HepG2 (cell line): ENCODE measurements around the gene PRPSAP1. TPM values are rescaled to one million over a fixed set of nuclear protein-coding genes. Genes with fewer than 3 reads are reported as not detected.
A peak's percentile ranks its signal among the peaks of the same experiment; 100 is the strongest.

Source experiments
- ATAC-seq: fragments of 200-7000 bp; cut with Tn5 transposase; 3 replicates; pipeline ENCODE4 v1.9.1; 2020; ENCODE audit warnings: mild to moderate bottlenecking, moderate library complexity
- BruUV-seq: library from RNA; stranded (reverse); fragments of 400-500 nt; replicated peaks from 2 replicates; lab custom pipeline; 2021; lab: Mats Ljungman, UMichigan
- CTCF ChIA-PET: fragments of 300-600 bp; formaldehyde crosslinking; extraction: SDS; loops from one replicate; lab custom pipeline; 2021; ENCODE audit warnings: low total read pairs, inconsistent platforms, low intra/inter-chr PET ratio; lab: Yijun Ruan, JAX
- POLR2A ChIA-PET: fragments of 350-600 bp; sonication (Branson Sonifier 250); formaldehyde crosslinking; loops from one replicate; lab custom pipeline; 2020; ENCODE audit warnings: antibody characterized with exemption, inconsistent platforms; lab: Yijun Ruan, JAX
- DNase-seq: peaks from one replicate; pipeline ENCODE4 v3.0.0-alpha.2; 2015; ENCODE audit warnings: low spot score
- FAIRE-seq: peaks from 3 replicates; lab custom pipeline; 2011; peaks lifted over from hg19 to GRCh38; lab: Jason Lieb, UNC
- H2AFZ ChIP-seq: one replicate; pipeline ENCODE4 v1.6.1; 2011; ENCODE audit warnings: low read length, inconsistent platforms
- H3K27ac ChIP-seq: fragments of 300-600 bp; 3 replicates; pipeline ENCODE4 v1.8.0; 2011; ENCODE audit warnings: mixed run types, mild to moderate bottlenecking, mixed read lengths, low read length, inconsistent platforms; ENCODE audit not compliant: insufficient read depth; ENCODE audit errors: extremely low read length
- H3K27me3 ChIP-seq, 2 experiments: fragments of 200-600 bp in 1 of 2; 2 replicates in 1 of 2; 3 replicates in 1 of 2; pipeline versions ENCODE4 v1.6.0 to v1.8.0; 2011; ENCODE audit warnings: low read length in 2 of 2, mild to moderate bottlenecking in 2 of 2, moderate library complexity in 2 of 2, inconsistent platforms in 1 of 2; ENCODE audit not compliant: insufficient read depth in 2 of 2, control insufficient read depth in 1 of 2
- H3K36me3 ChIP-seq, 2 experiments: fragments of 200-600 bp in 1 of 2; replicated peaks in 1 of 2; 2 replicates in 1 of 2; 3 replicates in 1 of 2; pipeline versions ENCODE4 v1.5.1 to v1.8.0; 2011; ENCODE audit warnings: low read length in 2 of 2, inconsistent platforms in 1 of 2; ENCODE audit not compliant: insufficient read depth in 2 of 2, control insufficient read depth in 1 of 2
- H3K4me1 ChIP-seq: 2 replicates; pipeline ENCODE4 v1.5.1; 2012; ENCODE audit warnings: low read length, inconsistent platforms; ENCODE audit not compliant: insufficient read depth
- H3K4me2 ChIP-seq: 2 replicates; pipeline ENCODE4 v1.6.0; 2011; ENCODE audit warnings: low read depth, low read length, inconsistent platforms
- H3K4me3 ChIP-seq, 3 experiments: fragments of 200-600 bp in 1 of 3; sonication (generic), shearing (Covaris generic) in 1 of 3; replicated peaks in 1 of 3; 2 replicates each; pipeline ENCODE4 v1.5.1; 2011 to 2016; ENCODE audit warnings: low read length in 3 of 3, inconsistent platforms in 2 of 3, low read depth in 2 of 3, mild to moderate bottlenecking in 2 of 3, control low read depth in 1 of 3, mixed read lengths in 1 of 3; ENCODE audit not compliant: insufficient read depth in 1 of 3
- H3K79me2 ChIP-seq: one replicate; pipeline ENCODE4 v1.6.1; 2011; ENCODE audit warnings: low read length, inconsistent platforms; ENCODE audit not compliant: insufficient read depth
- H3K9ac ChIP-seq: 2 replicates; pipeline ENCODE4 v1.6.0; 2011; ENCODE audit warnings: mild to moderate bottlenecking, low read depth, low read length, inconsistent platforms; ENCODE audit not compliant: insufficient read depth
- H3K9me3 ChIP-seq: 2 replicates; pipeline ENCODE4 v1.5.1; 2012; ENCODE audit warnings: mild to moderate bottlenecking, low read length
- H4K20me1 ChIP-seq: 2 replicates; pipeline ENCODE4 v1.6.0; 2011; ENCODE audit warnings: inconsistent platforms, mild to moderate bottlenecking, low read length, moderate library complexity; ENCODE audit not compliant: insufficient read depth
- ARID5B ChIP-seq: IDR thresholded peaks from 2 replicates; pipeline ENCODE4 v1.4.0; 2020; ENCODE audit warnings: mild to moderate bottlenecking, missing genetic modification reagents
- CEBPG ChIP-seq: IDR thresholded peaks from 2 replicates; pipeline ENCODE4 v1.6.1; 2016
- GABPB1 ChIP-seq: IDR thresholded peaks from 2 replicates; pipeline ENCODE4 v1.6.1; 2016; ENCODE audit warnings: mild to moderate bottlenecking, missing genetic modification reagents, moderate library complexity, missing compliant biosample characterization
- ZNF280B ChIP-seq: sonication (generic); formaldehyde crosslinking; IDR thresholded peaks from 2 replicates; pipeline ENCODE4 v1.5.0; 2020; ENCODE audit warnings: missing genetic modification reagents, mild to moderate bottlenecking, borderline replicate concordance
- WGBS: methylation state at CpG from one replicate; pipeline ENCODE4 v1.1.6; 2017; ENCODE audit warnings: low lambda C conversion rate; 5-methylcytosine and 5-hydroxymethylcytosine counted together
- in situ Hi-C: cut with HindIII; loops from 2 replicates; pipeline ENCODE4 v1.10.0; 2017; ENCODE audit warnings: low pct_unique_long_range_greater_than_20kb; ENCODE audit not compliant: extremely low pct_ligation_motif_present
- intact Hi-C: fragments of 100-400 bp; cut with micrococcal nuclease; formaldehyde crosslinking; loops from one replicate; pipeline ENCODE4 v1.10.0; 2022; ENCODE audit not compliant: unreplicated experiment
- polyA plus RNA-seq, 8 experiments: library from polyadenylated mRNA; depleted of rRNA in 3 of 8; stranded (reverse) in 7 of 8; unstranded in 1 of 8; fragments of >200 nt; fragmentation: Illumina TruSeq in 4 of 8; extraction: Trizol in 4 of 8; gene quantifications; 2 replicates each; pipeline versions ENCODE4 v1.2.1 to v1.2.3, GENCODE V29; 2011 to 2016; ENCODE audit warnings: low read depth in 4 of 8, missing spikeins in 1 of 8, mixed read lengths in 1 of 8; ENCODE audit not compliant: insufficient read depth in 1 of 8
- total RNA-seq, 5 experiments: library from RNA; depleted of rRNA; stranded (reverse); fragments of >200 nt; fragmentation: Illumina TruSeq; extraction: Trizol; gene quantifications; 2 replicates each; pipeline ENCODE4 v1.2.3, GENCODE V29; 2016; ENCODE audit warnings: low read depth in 1 of 5
- TF ChIP-seq, protein P1 (sequence below): sonication (generic); formaldehyde crosslinking; IDR thresholded peaks from 2 replicates; pipeline ENCODE4 v1.9.0; 2022; ENCODE audit warnings: missing genetic modification reagents, mild to moderate bottlenecking, borderline replicate concordance
- TF ChIP-seq, protein P2 (sequence below): sonication (generic); formaldehyde crosslinking; conservative IDR thresholded peaks from 2 replicates; pipeline ENCODE4 v1.8.1; 2023; ENCODE audit warnings: missing genetic modification reagents

The PRPSAP1 gene
- total and polyA plus RNA-seq, 2 of the 13 experiments (the other 11 are each of a cell fraction or from before 2014, with no cell fraction given): 91.1 to 314 TPM

- TF ChIP-seq ARID5B (CRISPR knock-in tag): peak; percentile 36; the same call in 1 of the 2 replicates
- peak; percentile 35; the same call in 1 of the 2 replicates for TF ChIP-seq ZNF280B (CRISPR knock-in tag)
- TF ChIP-seq GABPB1 (CRISPR knock-in tag): no peak
- peak; percentile 22; the same call in 1 of the 2 replicates for TF ChIP-seq CEBPG (CRISPR knock-in tag)
These were observed 13.9 kb upstream of the PRPSAP1 start (continued) for GRCh38 chr17:76367642-76368041.

DNA sequence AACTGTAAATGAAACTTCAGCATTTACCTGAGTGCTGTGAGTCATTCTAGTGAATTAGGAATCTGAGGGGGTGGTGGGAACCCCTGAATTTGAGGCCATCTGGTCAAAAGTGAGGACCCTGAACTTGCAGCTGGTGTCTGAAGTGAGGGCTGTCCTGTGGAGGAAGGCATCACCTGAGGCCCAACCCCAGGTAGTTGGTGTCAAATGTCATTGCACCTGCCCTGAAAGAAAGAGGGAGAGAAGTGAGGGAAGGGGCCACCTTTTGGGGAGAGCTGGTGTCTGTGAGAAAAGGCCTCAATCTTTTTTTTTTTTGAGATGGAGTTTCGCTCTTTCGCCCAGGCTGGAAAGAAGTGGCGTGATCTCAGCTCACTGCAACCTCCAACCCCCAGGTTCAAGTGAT, 12.5 kb upstream of the PRPSAP1 start:
- CTCF ChIA-PET: interaction anchor here (1.1 kb wide), 1 partner anchor 20 kb away, joined by 6 read pairs; no protein-coding TSS in a partner anchor
- FAIRE-seq (no peak), ATAC-seq (no peak)
- no peak overlapping the region for H3K9ac ChIP-seq
- H3K4me1 ChIP-seq: peaks cover 78% of the 10 kb centered on the region
- no peaks in the 10 kb centered on the region for H4K20me1 ChIP-seq
- H3K9me3 ChIP-seq: peaks cover 8% of the 10 kb centered on the region
- intact Hi-C loops: no loop called here
- WGBS: 97% methylated on average over 3 of the region's 3 CpGs
- no peaks in the 10 kb centered on the region for H3K27me3 ChIP-seq
- H3K79me2 ChIP-seq: no peaks in the 10 kb centered on the region
- no peak overlapping the region for H2AFZ ChIP-seq
- no peak overlapping the region for H3K4me3 ChIP-seq
- H3K36me3 ChIP-seq: no peaks in the 10 kb centered on the region
- BruUV-seq: no TSS peak
- TF ChIP-seq, protein P1, sequence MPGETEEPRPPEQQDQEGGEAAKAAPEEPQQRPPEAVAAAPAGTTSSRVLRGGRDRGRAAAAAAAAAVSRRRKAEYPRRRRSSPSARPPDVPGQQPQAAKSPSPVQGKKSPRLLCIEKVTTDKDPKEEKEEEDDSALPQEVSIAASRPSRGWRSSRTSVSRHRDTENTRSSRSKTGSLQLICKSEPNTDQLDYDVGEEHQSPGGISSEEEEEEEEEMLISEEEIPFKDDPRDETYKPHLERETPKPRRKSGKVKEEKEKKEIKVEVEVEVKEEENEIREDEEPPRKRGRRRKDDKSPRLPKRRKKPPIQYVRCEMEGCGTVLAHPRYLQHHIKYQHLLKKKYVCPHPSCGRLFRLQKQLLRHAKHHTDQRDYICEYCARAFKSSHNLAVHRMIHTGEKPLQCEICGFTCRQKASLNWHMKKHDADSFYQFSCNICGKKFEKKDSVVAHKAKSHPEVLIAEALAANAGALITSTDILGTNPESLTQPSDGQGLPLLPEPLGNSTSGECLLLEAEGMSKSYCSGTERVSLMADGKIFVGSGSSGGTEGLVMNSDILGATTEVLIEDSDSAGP (CRISPR knock-in tag): no peak
- TF ChIP-seq, protein P2, sequence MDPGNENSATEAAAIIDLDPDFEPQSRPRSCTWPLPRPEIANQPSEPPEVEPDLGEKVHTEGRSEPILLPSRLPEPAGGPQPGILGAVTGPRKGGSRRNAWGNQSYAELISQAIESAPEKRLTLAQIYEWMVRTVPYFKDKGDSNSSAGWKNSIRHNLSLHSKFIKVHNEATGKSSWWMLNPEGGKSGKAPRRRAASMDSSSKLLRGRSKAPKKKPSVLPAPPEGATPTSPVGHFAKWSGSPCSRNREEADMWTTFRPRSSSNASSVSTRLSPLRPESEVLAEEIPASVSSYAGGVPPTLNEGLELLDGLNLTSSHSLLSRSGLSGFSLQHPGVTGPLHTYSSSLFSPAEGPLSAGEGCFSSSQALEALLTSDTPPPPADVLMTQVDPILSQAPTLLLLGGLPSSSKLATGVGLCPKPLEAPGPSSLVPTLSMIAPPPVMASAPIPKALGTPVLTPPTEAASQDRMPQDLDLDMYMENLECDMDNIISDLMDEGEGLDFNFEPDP (CRISPR knock-in tag): 0 out of 2 replicates have a peak, but pooled peaks have one; percentile 55
- TF ChIP-seq, all 625 proteins: peak for 1
- POLR2A ChIA-PET: interaction anchor here (1.2 to 24.7 kb wide), 5 partner anchors 9 to 32 kb away, joined by 5 to 1379 read pairs (median 7); partner anchors contain the start of genes PRPSAP1 and SPHK1
- no peak overlapping the region for H3K27ac ChIP-seq
- no peak for DNase-seq
- H3K4me2 ChIP-seq: no peak overlapping the region
- in situ Hi-C loops: no loop called here
